ENCODE data around the gene COL6A1. TPM values are rescaled to one million over a fixed set of nuclear protein-coding genes. Genes with fewer than 3 reads are reported as not detected.

COL6A1 gene
- polyA plus RNA-seq, 2 of the 4 experiments (the other 2 are of a cell fraction), result 3.9 to 18.3 TPM

GRCh38 chr21:46048926-46049889 is 67.6 kb downstream of the COL6A1 start:
- WGBS (ENCODE audit: missing lambda C conversion rate), result 72% methylated on average over 19 of the region's 27 CpGs
- no peak for DNase-seq (ENCODE audit: low read depth in 1 of 2, low spot score in 1 of 2)
- Histone ChIP-seq H3K9me3 (no peaks in the 10 kb centered on the region), H3K27ac (no peak overlapping the region), H3K4me2 (no peak overlapping the region), H3K4me3 (no peak overlapping the region), H3K4me1 (peaks cover 5% of the 10 kb centered on the region; the same call in 1 of the 3 replicates)
- POLR2A ChIA-PET, result no interaction called here
- no peak for FAIRE-seq
- CTCF ChIA-PET, result interaction anchor here (1.2 kb wide), 1 partner anchor 24 kb away, joined by 4 read pairs; no protein-coding TSS in a partner anchor
- no peak for ATAC-seq
- TF ChIP-seq CEBPB (IDR thresholded peaks at IDR 0.05), result no peak
- TF ChIP-seq GATA3 (IDR thresholded peaks at IDR 0.05; ENCODE audit: borderline replicate concordance), result no peak
- no peak for TF ChIP-seq ZNF302 (CRISPR knock-in tag; IDR thresholded peaks at IDR 0.05)
- no peak for TF ChIP-seq ATOH8 (CRISPR knock-in tag; IDR thresholded peaks at IDR 0.05; ENCODE audit: low read depth)
- no peak for TF ChIP-seq CHD4 (IDR thresholded peaks at IDR 0.05; ENCODE audit: borderline replicate concordance)

GRCh38 chr21:46049890-46050667 is 68.5 kb downstream of the COL6A1 start:
- no peak overlapping the region for H3K4me2 ChIP-seq
- CTCF ChIA-PET, result interaction anchor here (1.2 kb wide), 1 partner anchor 25 kb away, joined by 4 read pairs; no protein-coding TSS in a partner anchor
- H3K4me1 ChIP-seq, result peaks cover 5% of the 10 kb centered on the region; the same call in 1 of the 3 replicates
- no peak overlapping the region for H3K4me3 ChIP-seq
- POLR2A ChIA-PET, result no interaction called here
- no peak overlapping the region for H3K27ac ChIP-seq
- no peak for TF ChIP-seq NR3C1 (IDR thresholded peaks at IDR 0.05)
- no peak for TF ChIP-seq CHD2 (IDR thresholded peaks at IDR 0.05; ENCODE audit: low read length, partially characterized antibody)
- no peak for TF ChIP-seq USF2 (IDR thresholded peaks at IDR 0.05)
- no peak for TF ChIP-seq BCL3 (IDR thresholded peaks at IDR 0.05)
- TF ChIP-seq ATOH8 (CRISPR knock-in tag; IDR thresholded peaks at IDR 0.05; ENCODE audit: low read depth), result no peak
- no peak for TF ChIP-seq HOXA7 (CRISPR knock-in tag; IDR thresholded peaks at IDR 0.05)
- TF ChIP-seq MYC (IDR thresholded peaks at IDR 0.05; ENCODE audit: borderline replicate concordance, low read length), result no peak
- TF ChIP-seq CHD4 (IDR thresholded peaks at IDR 0.05; ENCODE audit: borderline replicate concordance), result no peak
- TF ChIP-seq EHMT2 (IDR thresholded peaks at IDR 0.05; ENCODE audit: low read depth), result no peak
- 80% methylated on average over 6 of the region's 33 CpGs for WGBS (ENCODE audit: missing lambda C conversion rate)
- FAIRE-seq (no peak), ATAC-seq (no peak), DNase-seq (ENCODE audit: low read depth in 1 of 2, low spot score in 1 of 2) (no peak)
- no peaks in the 10 kb centered on the region for H3K9me3 ChIP-seq

GRCh38 chr21:46050668-46051378 is 69.3 kb downstream of the COL6A1 start:
- Histone ChIP-seq H3K9me3 (no peaks in the 10 kb centered on the region), H3K4me3 (no peak overlapping the region), H3K4me2 (no peak overlapping the region), H3K4me1 (peaks cover 5% of the 10 kb centered on the region; the same call in 1 of the 3 replicates), H3K27ac (no peak overlapping the region)
- ATAC-seq (no peak), FAIRE-seq (no peak), DNase-seq (ENCODE audit: low read depth in 1 of 2, low spot score in 1 of 2) (no peak)
- 56% methylated on average over 11 of the region's 22 CpGs for WGBS (ENCODE audit: missing lambda C conversion rate)
- ChIA-PET CTCF (interaction anchor here (0.8 kb wide), 1 partner anchor 8 kb away, joined by 3 read pairs; no protein-coding TSS in a partner anchor), POLR2A (no interaction called here)
- TF ChIP-seq RNF2 (IDR thresholded peaks at IDR 0.05; ENCODE audit: borderline replicate concordance, low read depth), result no peak
- no peak for TF ChIP-seq NPAS2 (CRISPR knock-in tag; IDR thresholded peaks at IDR 0.05; ENCODE audit: borderline replicate concordance)
- TF ChIP-seq ATOH8 (CRISPR knock-in tag; IDR thresholded peaks at IDR 0.05; ENCODE audit: low read depth), result no peak
- TF ChIP-seq CEBPB (IDR thresholded peaks at IDR 0.05), result no peak
- no peak for TF ChIP-seq E2F6 (IDR thresholded peaks at IDR 0.05; ENCODE audit: borderline replicate concordance, low read depth)
- no peak for TF ChIP-seq ZFP36 (IDR thresholded peaks at IDR 0.05; ENCODE audit: borderline replicate concordance, partially characterized antibody)
- TF ChIP-seq RFX5 (IDR thresholded peaks at IDR 0.05), result no peak
- TF ChIP-seq MAFK (IDR thresholded peaks at IDR 0.05; ENCODE audit: partially characterized antibody), result no peak

Data from A549 (cell line).